HG03095 (cell line): ENCODE data around the gene NOL8.
A peak's percentile ranks its signal among the peaks of the same experiment; 100 is the strongest.

Experiments
- ATAC-seq: cut with Tn5 transposase; IDR thresholded peaks from one replicate; pipeline ENCODE4 v1.9.1; 2021; ENCODE audit warnings: moderate library complexity; ENCODE audit not compliant: unreplicated experiment

NOL8 gene

DNA sequence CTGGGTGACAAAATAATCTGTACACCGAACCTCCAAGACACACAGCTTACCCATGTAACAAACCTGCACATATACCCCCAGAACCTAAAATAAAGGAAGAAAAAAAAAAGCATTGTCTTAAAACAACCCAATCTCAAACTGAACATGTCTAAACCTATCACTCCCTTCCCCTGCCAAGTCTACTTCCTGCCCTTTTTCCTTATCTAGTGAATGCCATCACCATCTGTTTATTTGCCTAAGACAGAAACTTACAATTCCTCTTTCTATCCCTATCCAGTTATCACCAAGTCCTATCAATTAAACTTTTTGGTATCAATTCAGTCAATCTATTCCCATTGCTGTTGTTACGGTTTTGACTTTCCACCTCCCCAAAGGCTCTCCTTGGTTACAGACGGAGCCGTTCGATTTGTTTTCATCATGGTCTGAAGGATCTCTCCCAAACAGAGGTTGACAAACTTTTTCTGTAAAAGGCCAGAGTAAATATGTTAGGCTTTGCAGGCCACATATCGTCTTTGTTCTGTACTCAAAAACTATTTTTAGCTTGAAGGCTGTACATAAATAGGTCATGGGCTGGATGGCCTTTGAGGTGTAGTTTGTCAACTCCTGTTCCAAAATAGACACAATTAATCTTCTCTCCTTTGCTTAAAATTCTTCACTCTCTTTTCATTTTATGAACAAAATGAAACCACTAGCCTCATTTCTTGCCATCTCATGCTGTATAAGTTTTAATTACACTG lies 12.1 kb downstream of the NOL8 start:
- ATAC-seq: no peak

DNA sequence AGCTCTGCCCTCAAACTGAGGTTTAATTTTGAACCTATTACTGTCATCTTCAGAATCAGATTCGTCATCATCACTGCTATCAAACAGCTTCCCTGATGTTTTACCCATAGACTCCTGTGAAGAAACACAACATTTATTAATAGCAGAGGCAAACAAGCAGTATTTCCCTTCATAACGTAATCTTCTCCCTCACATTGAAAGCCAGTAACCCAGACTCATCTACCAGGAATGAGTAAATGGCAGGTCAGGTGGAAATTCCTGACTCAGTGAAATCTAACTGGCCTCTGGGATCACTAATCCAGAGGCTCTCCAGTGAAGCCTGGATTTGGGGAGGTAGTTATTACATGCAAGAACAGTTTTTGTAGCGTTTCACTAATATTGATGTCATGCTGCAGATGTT lies 14.6 kb downstream of the NOL8 start:
- no peak for ATAC-seq

DNA sequence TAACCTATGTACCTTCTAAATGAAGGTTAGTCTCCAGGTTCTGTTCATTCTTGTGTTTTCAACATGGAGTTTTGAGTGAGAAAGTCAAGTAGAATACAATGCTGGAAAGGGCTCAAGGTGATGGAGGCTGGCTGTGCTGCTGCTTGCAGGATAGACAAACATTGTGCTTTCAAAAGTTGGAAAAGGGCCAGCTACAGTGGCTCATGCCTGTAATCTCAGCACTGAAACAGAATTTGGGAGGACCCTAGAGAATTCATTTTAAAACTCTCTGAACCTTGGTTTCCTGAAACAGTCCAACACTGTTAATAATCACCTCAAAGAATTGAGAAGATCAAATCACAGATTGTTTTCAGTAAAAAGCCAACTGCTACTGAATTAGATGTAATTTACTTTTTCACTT lies 16.3 kb downstream of the NOL8 start:
- ATAC-seq: no peak

DNA sequence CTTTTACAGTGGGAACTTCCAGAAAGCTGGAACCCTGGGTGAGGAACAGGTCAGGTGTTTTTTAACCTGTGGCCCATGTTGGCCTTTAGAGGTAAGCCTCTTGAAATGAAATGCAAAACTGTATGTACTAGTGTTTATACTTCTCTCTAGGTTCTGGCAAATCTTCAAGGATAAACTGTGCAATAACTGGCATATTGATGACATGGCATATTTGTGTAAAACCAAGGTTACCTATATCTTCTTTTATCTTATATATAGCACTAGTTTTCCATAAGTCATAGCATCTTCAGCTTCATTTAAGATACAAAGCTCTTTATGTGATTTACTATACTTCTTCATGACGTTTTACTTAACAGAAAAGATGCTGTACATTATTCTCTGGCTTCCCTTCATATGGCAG lies 24.2 kb downstream of the NOL8 start:
- ATAC-seq: no peak

DNA sequence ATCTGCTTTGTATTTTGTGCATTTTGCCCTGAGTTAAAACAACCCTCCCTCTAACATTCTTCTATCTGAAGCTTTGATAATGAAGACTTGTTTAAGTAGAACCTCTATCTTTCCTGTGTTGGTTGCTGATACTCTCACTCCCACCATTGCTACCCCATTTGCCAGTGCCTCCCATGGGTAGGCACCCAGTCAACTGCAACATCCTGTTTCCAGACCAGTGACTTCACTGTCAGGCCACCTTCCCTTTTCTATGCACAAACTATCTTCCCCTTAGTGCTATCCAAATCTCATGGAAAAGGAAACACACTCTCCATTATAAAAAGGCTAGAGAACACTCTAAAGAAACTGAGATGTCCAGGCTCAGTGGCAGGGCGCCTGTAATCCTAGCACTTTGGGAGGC lies 26.0 kb downstream of the NOL8 start:
- ATAC-seq: no peak

DNA sequence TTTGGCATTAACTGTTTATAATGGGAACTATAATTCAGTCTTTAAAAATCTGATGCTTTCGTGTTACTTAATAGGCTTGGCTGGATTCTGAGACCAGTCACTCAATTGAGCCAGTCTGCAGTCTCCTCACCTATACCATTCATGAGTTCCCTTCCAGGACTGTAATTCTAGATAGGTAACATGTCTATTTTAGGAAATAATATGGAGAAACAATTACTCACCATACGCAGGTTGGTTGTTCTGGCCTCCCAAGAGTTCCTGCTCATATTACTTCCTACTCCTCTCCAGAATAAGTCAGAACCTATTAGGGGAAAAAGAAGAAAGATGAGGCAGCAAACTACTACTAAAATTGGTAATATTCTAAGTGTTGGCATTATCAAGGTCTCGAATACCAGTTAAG lies 27.1 kb downstream of the NOL8 start:
- ATAC-seq: no peak

DNA sequence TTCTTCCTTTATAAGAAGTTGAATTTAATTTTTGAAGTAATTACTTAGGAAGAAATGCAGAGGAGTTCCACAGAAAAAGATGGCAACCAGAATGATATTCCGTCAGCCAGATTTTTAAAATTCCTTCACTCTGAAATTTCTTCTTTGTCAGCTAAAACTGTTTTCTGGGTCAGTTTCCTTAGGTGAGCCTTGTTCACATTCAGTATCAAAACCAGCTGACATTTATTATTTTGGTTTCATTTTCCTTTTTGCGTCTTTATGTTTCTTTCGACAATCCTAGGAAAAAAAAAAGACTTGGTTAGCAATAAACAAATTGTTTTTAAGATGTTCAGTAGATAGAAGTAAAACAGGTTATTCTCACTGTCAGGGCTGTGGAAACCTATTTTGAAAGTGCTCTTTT lies 27.5 kb downstream of the NOL8 start:
- no peak for ATAC-seq

DNA sequence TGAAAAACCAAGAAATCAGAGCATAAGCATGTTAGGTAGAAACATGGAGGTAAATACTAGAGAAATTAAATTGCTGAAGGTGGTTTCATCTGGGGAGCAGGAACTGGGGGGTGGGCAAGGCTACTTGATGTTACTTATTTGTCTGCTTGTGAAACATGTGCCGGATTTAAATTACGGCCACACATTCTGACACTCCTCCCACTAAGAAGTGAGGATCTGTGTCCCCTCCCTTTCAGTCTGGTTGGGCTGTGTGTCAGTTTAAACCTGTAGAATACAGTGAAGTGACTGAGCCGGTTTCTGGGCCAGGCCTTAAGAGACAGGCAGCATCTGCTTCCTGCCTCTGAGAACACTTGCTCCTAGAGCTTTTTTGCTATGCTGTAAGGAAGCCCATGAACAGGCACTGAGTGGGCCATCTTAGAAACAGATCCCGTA lies 29.3 kb downstream of the NOL8 start:
- no peak for ATAC-seq

DNA sequence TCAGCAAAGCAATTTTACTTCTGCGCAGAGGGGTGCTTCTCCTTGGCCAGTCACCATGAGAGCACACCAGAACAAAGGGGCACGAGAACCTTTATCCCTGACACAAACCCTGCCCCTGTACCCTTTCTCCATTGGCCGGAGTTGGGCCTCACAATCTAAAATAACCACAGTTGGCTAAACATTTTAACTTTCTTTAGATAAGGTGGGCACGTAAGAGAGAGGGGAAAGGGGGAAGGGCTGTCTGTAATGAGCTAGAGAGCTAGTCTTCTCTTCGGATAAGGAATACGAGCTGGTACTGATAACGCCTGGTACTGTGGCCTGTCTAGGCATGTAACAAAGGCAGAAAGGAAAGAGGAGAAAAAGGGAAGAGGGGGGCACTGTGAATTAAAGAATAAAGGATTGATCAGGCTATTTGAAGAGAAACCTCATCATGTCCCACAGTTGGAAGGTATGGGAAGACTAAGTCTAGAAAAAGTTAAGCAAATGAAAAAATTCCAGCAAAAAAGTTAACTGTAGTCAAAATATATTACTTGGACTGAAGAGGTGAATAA lies 29.8 kb downstream of the NOL8 start:
- ATAC-seq: no peak

DNA sequence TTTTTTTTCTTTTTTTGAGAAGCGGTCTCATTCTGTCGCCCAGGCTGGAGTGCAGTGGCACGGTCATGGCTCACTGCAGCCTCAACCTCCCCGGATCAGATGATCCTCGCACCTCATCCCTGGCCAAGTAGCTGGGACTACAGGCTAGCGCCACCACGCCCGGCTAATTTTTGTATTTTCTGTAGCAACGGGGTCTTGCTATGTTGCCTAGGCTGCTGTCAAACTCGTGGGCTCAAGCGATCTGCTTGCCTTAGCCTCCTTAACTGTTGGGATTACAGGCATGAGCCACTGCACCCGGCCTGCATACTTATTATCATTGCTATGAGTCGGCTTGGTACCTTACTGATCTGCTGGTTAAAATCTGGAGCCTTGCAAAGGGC lies 30.9 kb downstream of the NOL8 start:
- ATAC-seq: no peak

DNA sequence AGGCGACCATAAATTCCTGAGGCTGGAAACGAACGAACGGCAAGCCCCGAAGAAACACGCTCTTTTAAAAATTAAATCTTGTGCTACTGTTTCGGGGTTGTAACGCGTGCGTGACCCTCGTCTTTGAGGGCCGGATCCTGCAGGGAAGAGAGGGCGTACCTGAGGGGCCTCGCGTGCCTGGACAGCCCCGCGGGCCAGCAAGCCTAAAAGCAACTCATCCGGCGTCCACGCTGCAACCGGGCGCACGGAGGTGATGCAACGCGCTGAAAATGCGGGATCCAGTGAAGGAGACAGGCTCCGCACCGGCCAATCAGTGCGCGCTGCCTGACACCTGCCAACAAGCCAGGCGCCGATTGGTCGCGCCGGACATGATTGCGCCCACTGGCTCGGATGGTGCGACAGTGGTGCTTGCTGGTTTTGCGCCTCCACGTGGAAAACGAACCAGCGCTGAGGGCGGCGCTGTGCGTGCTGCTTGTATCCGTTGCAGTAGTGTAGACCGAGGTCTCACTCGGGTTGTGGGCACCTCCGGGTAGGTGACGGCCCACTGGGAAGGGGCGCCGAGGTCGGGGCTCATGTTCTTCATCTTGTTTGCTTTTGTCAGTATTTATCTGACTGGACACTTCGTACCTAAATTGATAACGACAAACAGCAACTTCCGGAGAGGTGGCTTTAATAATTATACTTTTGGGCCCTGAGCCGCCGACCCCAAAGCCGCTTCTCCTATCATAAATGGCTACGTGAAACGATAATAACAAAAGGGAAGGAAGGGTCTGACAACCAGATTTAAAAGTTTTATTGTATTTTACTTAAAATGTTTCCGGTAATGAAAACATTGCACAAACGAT lies 31.5 kb downstream of the NOL8 start, which contains the start of gene IARS1:
TSS of gene IARS1 (minus strand) at position 246 of the 845 bp plus-strand sequence. CDS start 4,278 bp downstream, outside the sequence.
- peak; percentile 92 for ATAC-seq

DNA sequence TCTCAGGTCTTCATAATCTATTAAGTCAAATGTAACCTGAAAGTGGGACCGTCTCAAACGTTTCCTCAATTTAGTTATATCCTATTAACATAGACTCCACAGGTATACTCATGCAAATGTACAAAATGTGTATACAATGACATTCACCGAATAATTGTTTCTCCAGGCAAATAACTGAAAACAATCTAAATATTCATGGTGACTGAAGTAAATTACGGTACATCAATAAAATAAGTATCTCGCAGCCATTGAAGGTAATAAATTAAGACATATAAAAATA lies 32.1 kb downstream of the NOL8 start:
- ATAC-seq: no peak

DNA sequence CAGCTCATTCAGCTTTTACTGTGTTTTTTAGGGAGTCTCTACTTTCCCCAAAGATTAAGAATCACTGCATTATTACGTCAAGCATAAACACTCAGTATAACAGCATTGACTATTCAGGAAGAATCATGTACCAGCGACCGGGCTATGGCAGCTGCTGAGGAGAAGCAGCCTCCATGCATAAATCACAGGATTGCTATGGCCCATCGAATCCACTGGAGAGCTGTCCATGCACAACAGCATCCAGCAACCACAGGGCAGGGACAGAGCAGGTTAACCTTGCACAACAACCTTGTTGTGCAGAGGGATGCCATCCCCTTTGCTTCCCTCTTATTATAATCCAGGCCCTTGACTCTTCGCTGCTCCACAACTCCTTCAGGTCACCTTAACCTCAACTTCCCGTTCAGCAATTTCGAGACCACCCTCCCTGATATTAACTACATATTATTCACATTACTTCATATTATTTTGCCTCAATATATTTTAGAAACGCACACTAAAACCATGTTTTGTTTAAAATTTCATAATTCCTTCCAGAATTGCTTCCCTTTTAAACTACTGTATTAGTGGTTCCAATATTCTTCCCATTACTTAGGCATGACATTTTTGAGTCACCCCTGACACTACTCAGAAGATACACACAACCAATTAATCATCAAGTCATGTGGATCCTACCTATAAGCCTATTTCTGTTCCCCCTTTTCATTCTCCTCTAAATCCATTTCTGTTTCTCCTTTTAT lies 32.6 kb downstream of the NOL8 start:
- ATAC-seq: no peak

DNA sequence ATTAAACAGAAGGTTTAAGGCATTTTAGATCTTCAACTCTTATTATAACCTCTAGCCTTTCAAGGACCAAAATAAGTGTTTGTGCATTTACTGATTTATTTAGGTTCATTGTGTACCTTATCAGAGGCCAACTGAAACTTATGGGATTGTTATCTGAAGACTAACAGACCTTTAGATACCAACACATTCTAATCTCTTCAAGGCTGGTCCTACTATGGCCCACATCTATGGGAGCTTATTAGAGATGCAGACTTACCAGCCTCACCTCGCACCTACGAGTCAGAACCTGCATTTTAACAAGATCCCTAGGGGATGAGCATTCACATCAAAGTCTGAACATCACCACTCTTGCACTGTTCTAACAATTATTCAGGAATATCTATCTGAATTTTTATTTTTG lies 33.6 kb downstream of the NOL8 start:
- ATAC-seq: no peak

DNA sequence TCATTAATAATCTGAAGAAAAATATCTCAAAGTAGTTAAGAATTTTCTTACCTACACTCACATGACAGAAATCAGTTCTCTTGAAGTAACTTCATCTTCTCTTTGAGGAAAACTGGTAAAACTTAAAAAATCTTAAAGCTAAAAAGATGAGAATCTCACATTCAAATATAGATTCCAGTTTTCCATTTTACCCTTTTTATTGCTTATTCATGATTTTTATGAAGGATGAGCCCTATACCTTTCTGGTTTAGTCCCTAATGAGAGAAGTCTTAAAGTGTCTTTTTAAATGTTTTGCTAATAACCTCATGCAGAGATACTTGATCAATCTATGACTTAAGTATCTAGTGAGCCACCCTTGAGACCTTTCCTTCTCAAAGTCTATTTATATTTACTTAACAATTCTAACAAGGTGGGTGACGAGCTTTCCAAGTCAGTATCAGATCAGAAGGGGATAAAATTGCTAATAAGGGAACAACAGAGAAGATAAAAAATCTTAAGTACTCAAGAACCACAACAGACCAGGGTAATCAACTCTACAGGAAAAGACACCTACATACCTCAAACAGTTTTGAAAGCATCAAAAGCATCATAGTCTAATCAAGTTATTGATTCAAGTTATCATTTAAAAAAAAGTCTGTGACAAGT lies 34.2 kb downstream of the NOL8 start:
- no peak for ATAC-seq

DNA sequence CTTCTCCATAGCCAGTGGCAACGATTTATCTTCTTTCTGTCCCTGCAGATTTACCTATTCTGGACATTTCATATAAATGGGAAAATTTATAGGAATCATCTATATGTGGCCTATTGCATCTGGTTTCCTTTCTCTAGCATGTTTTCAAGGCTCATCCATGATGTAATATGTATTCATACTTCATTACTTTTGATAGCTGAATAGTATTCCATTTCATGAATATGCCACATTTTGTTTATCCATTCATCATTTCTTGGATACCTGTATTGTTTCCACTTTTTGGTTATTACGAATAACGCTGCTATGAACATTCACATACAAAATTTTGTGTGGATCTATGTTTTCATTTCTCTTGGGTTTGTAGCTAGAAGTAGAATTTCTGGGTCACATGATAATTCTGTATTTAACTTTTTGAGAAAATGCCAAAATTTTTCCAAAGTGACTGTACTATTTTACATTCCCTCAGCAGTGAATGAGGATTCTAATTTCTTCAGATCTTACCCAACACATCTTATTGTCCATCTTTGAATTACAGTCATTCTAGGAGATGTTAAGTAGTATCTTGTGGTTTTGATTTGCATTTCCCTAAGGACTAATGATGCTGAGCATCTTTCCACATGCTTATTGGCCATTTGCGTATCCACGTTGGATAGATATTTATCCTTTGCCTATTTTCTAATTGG lies 35.3 kb downstream of the NOL8 start:
- no peak for ATAC-seq

DNA sequence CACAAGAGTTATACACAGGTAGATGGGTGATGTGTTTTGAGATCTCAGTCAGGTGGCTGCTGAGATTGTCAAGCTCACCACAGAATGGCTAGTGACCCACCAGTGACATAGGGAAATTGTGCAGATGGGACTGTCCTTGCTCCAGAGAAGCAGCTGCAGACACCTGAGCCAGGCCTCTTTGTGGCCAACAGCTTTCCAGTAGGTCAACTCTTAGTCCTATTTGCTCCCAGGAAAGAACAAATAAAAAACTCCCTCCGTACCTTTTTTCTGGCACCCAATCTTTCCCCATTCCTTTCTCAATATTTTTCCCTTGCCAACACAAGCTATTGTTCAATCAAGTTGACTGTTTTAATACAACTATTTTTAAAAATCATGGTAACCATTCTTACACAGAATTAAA lies 45.8 kb downstream of the NOL8 start:
- ATAC-seq: no peak

DNA sequence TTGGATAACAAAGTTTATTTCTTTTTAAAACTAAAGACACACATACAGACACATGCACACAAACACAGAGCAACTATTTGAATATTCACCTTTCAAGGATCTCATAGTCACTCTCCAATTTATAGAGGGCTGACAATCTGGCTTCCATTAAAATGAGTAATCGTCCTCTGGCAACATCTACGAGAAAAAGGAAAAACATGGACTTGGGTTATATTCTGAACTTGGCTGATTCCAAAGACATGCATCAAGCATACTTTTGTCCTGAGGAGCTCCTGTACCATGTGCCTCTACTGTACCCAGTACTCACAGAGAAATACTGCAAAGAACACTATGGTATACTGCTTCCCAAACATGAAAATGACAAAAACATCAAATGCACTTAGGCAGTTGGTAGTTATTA lies 47.0 kb downstream of the NOL8 start:
- no peak for ATAC-seq

DNA sequence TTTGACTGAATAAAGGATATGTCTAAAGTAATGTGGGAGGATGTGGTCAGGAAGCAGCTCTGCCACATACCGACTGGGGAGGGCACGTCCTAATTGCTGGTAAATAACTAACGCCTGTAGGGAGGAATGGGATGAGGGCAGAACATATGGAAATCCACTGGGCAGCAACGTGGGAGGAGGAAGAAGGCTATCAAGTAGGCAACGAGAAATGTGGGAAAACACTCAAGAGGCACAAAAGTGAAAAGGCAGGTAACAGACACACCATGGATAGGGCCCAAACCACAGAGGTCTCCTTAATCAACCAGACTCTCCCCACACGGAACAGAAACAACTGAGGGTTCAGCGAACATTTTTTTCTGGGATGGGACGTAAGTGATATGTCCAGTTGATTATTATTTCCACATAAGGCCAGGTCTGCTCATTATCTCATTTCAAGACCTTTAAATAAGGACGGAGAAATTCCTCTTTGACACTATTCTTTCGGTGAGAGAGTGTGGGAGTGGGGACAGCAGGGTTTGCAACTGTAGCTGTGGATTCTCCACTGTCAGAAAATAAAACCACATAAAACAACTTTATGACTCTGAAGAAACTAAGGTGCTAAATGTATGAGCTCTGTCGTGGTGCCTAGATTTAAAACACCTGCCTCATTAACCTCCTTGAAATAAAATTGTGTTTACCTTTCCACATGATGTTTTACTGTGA lies 48.7 kb downstream of the NOL8 start:
- no peak for ATAC-seq

DNA sequence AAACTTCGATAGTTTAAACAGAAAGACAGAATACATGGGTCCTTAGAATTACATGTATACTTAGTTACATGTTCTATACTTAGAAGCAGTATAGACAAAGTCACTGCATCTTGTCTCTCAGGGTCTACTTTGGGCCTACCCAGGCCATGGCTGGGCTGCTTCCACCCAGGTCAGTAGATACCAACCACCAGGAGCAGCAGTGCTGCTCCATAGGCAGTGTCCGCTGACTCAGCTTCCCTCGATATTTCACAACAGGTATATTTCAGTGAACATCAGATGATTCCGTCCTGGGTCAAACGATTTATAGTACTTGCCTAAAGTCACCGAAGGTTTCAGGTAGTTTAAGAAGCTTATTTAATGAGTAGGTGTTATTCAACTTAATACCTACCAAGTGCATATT lies 49.6 kb downstream of the NOL8 start:
- ATAC-seq: no peak
